SJCRH30 (cell line): Measurements from ENCODE around the gene ZNF624. TPM values are rescaled to one million over a fixed set of nuclear protein-coding genes. Genes with fewer than 3 reads are reported as not detected.
"Not testable (repeated sequence)": the region's sequence is repeated elsewhere in the genome, so short reads cannot be mapped to it uniquely, and the experiment has no call there.

Experiments used
- DNase-seq, 2 experiments: peaks; one replicate each; pipeline ENCODE4 v3.0.0-alpha.2; 2015 to 2020
- H3K27ac ChIP-seq: fragments of 250-450 bp; sonication (Bioruptor Pico); 2 replicates; pipeline ENCODE4 v1.5.1; 2020; ENCODE audit warnings: mild to moderate bottlenecking, moderate library complexity
- H3K27me3 ChIP-seq: fragments of 250-450 bp; sonication (Bioruptor Pico); 2 replicates; pipeline ENCODE4 v1.5.1; 2020; ENCODE audit warnings: mild to moderate bottlenecking, moderate library complexity
- H3K36me3 ChIP-seq: fragments of 250-450 bp; sonication (Bioruptor Pico); 2 replicates; pipeline ENCODE4 v1.5.1; 2020; ENCODE audit warnings: mild to moderate bottlenecking, moderate library complexity
- H3K4me1 ChIP-seq: fragments of 250-450 bp; sonication (Bioruptor Pico); 2 replicates; pipeline ENCODE4 v1.5.1; 2020; ENCODE audit warnings: mild to moderate bottlenecking, moderate library complexity
- H3K4me3 ChIP-seq: fragments of 250-450 bp; sonication (Bioruptor Pico); 2 replicates; pipeline ENCODE4 v1.5.1; 2020; ENCODE audit warnings: mild to moderate bottlenecking, moderate library complexity
- H3K9me3 ChIP-seq: fragments of 250-450 bp; sonication (Bioruptor Pico); replicated peaks from 2 replicates; pipeline ENCODE4 v1.5.1; 2020; ENCODE audit warnings: mild to moderate bottlenecking, moderate library complexity
- total RNA-seq: library from RNA; depleted of rRNA; stranded (reverse); fragments of >200 nt; shearing (Covaris generic); gene quantifications from 2 replicates; pipeline ENCODE4 v1.2.3, GENCODE V29; 2014; rRNA removed

Gene ZNF624
- total RNA-seq: 18.0 and 21.0 TPM in 2 replicates

DNA sequence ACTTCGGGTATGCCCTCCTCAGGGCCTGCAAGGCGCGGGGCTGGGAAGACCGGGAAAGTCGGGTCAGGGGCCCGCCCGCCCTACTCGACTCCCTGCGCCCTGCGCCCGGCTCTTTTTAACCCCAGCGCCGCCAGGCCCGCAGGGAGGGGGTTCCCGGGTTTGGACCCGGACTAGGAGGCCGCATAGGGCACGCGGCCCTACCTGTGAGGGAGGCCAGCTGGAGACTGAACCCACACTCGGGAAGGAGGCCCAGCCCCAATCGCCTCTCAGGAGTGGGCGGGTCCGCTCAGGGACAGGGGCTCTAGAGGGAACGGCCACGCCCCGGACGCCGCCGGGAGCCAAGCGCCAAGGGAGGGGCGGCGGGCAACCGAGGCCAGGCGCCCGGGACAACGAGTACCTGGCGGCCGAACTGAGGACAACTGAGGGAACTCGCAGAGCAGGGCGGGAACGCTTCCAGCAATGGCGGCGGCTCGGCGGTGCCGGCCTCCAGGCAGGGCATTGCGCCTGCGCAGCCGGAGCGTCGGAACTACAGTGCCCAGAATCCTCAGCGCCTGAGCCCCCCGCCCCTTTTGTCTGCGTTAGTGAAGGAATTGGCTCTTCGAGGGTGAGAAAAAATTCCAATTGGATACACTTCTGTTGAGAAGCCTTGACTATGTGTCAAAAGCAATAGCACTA lies at the start of gene ZNF624:
Gene ZNF624, minus strand, starts transcription at position 484 of the 675 bp plus-strand sequence.
- no peaks in the 10 kb centered on the region for H3K27me3 ChIP-seq
- peaks cover 4% of the 10 kb centered on the region; the same call in 1 of the 2 replicates for H3K9me3 ChIP-seq
- peak within 1 kb of the TSS; percentile 76 for H3K4me3 ChIP-seq
- 0 out of 2 replicates have a peak, but pooled peaks cover 6% of the 10 kb centered on the region for H3K4me1 ChIP-seq
- peak; percentile 100 for DNase-seq
- H3K27ac ChIP-seq: peak within 1 kb of the TSS; percentile 78
- peaks cover 2% of the 10 kb centered on the region; the same call in 1 of the 2 replicates for H3K36me3 ChIP-seq

DNA sequence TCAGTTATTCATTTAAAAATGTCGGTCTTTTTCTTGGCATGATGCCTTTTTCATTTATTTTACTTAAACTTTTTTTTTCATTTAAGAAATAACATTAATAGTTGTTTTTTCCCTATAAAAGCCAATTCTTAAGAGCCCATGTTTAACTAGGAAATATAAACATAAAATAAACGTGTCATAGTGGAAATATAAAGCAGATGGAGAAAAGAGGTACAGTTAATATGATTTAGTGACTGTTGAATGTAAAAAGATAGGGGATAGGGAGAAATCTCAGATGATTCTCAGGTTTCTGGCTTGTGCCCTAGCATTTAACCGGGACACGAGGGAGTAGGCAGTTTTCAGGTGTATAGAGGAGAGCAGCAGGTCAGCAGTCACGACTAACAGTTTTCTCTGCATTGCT lies 44.0 kb upstream of the ZNF624 start:
- not testable (repeated sequence) for H3K27me3 ChIP-seq, H3K9me3 ChIP-seq, DNase-seq, H3K27ac ChIP-seq, H3K4me1 ChIP-seq, H3K36me3 ChIP-seq, H3K4me3 ChIP-seq

DNA sequence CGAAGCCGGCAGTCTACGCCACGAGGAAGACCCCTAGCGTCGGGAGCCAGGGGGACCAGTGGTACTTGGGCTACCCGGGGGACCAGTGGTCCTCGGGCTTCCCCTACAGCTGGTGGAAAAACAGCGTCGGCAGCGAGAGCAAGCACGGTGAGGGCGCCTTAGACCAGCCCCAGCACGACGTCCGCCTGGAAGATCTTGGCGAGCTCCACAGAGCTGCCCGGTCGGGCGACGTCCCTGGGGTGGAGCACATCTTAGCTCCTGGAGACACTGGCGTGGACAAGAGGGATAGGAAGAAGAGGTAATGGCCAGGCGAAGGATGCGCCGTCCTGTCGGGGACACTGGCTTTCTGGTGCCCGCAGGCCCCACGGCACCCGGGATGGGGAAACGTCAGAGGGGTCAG lies 36.8 kb upstream of the ZNF624 start:
- H3K9me3 ChIP-seq, H3K27ac ChIP-seq, DNase-seq, H3K4me3 ChIP-seq, H3K36me3 ChIP-seq, H3K4me1 ChIP-seq, H3K27me3 ChIP-seq: not testable (repeated sequence)

DNA sequence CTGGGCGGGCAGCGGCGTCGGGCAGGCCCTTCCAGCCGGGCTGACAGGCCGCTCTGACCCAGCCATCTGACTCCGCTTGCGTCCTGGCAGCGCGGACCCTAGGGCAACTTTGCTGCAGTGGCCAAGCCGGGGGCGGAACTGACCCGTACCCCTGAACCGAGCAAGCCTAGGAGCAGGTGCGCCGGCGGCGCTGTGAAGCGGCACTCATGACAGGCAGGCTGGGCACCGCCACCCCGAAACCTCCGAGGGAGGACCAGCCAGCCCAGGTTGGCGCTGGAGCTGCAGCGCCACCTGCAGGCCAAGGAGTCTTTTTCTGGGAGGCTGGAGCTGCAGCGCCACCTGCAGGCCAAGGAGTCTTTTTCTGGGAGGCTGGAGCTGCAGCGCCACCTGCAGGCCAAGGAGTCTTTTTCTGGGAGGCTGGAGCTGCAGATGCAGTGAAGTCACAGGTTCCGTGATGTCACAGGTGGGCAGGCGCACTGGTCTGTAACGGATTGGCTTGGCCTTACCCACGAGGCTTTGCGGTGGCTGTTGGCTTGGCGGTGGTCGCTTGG lies 36.2 kb upstream of the ZNF624 start, which contains the start of gene CCDC144A:
Gene CCDC144A, plus strand, starts transcription at position 511 of the 551 bp plus-strand sequence. CDS start 160 bp downstream, outside the sequence.
- H3K36me3 ChIP-seq, H3K9me3 ChIP-seq, H3K4me3 ChIP-seq, H3K4me1 ChIP-seq, H3K27ac ChIP-seq, H3K27me3 ChIP-seq: not testable (repeated sequence)
- DNase-seq: peak; percentile 24 to 26

DNA sequence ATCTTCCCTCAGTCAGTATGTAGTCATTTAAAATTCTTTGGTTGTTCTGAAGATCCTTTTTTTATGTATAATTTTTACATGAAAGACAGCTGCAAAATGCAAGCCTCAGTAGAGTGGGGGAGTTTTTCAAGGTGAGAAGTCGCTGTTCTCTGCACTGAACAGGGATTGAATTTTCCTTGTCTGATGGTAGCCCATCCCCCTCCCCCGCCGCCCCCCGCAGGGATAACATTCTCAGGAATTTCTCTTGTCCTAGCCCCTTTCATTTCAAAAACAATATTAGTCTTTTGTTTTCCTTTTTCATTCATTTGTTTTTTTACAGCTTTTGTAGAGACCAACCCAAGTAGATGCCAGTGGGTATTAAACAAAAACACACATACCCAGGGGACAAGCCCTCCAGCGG lies 33.5 kb upstream of the ZNF624 start:
- H3K27me3 ChIP-seq, H3K4me3 ChIP-seq, H3K27ac ChIP-seq, H3K36me3 ChIP-seq, DNase-seq, H3K4me1 ChIP-seq: not testable (repeated sequence)
- peaks cover 12% of the 10 kb centered on the region; the same call in 1 of the 2 replicates for H3K9me3 ChIP-seq

DNA sequence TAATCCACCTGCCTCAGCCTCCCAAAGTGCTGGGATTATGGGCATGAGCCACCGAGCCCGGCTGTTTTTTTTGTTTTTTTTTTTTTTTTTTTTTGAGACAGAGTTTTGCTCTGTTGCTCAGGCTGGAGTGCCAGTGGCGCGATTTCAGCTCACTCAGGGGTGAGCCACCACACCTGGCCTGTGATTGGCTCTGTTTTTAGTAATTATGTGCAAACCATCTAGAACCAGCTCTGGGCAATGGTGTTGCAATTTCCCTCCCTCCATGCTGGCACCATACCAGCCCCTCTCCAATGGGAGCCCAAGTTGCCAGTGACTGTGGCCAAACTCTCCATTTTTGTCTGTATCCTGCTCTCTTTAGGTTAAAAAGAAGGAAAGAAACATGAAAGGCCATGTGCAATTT lies 32.4 kb upstream of the ZNF624 start:
- not testable (repeated sequence) for H3K27ac ChIP-seq, H3K4me1 ChIP-seq, H3K27me3 ChIP-seq, H3K4me3 ChIP-seq, H3K36me3 ChIP-seq, DNase-seq
- peaks cover 12% of the 10 kb centered on the region; the same call in 1 of the 2 replicates for H3K9me3 ChIP-seq

DNA sequence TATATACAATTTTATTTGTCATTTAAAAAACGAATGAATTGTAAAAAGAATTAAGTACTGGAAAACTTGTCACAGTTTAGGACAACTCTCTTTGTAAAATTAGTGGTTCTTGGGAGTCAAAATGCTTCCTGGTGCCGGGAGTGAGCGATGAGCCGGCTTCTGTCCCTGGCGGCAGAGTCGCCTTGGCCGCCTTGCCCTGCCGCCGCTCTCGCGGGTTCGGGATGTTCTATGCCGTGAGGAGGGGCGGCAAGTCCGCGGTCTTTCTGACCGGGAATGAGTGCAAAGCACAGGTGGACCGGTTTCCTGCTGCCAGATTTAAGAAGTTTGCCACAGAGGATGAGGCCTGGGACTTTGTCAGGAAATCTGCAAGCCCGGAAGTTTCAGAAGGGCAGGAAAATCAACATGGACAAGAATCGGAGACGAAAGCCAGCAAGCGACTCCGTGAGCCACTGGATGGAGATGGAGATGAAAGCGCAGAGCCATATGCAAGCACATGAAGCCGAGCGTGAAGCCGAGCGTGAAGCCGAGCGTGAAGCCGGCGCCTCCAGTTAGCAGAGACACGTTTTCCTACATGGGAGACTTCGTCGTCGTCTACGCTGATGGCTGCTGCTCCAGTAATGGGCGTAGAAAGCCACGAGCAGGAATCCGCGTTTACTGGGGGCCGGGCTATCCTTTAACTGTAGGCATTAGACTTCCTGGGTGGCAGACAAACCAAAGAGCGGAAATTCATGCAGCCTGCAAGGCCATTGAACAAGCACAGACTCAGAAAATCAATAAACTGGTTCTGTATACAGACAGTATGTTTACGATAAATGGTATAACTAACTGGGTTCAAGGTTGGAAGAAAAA lies 29.9 kb upstream of the ZNF624 start:
- DNase-seq, H3K27me3 ChIP-seq, H3K9me3 ChIP-seq, H3K27ac ChIP-seq, H3K4me1 ChIP-seq, H3K36me3 ChIP-seq, H3K4me3 ChIP-seq: not testable (repeated sequence)

DNA sequence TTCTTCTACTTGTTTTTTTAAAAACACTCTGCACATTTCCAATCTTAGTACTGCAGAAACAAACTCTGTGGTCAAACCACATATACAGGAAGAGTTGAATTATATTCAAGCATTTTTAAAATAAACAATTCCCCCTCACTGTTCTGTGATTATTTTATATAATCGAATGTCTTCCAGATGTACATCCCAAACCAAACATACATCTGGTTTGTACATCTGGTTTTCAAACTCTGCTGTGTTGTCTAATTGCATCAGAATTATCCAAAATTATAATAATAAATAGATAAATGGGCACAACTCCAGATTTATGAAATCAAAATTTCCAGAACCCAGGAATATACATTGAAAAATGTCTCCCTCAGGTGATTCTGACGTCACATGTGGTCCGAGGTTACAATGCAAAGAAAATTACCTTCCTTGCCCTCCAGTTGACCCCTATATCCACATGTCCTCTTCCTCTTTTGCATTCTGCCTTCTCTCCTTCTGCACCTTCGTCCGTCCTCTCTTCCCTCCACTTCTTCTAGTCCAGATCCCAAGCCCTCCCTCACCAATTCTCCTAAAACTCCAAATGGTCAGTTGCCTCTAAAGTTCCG lies 23.1 kb upstream of the ZNF624 start:
- DNase-seq: no peak
- H3K4me1 ChIP-seq: no peaks in the 10 kb centered on the region
- 0 out of 2 replicates have a peak, but pooled peaks cover 3% of the 10 kb centered on the region for H3K9me3 ChIP-seq
- H3K27ac ChIP-seq: no peak overlapping the region
- no peaks in the 10 kb centered on the region for H3K36me3 ChIP-seq
- peaks cover 4% of the 10 kb centered on the region; the same call in 1 of the 2 replicates for H3K27me3 ChIP-seq
- H3K4me3 ChIP-seq: no peak overlapping the region

DNA sequence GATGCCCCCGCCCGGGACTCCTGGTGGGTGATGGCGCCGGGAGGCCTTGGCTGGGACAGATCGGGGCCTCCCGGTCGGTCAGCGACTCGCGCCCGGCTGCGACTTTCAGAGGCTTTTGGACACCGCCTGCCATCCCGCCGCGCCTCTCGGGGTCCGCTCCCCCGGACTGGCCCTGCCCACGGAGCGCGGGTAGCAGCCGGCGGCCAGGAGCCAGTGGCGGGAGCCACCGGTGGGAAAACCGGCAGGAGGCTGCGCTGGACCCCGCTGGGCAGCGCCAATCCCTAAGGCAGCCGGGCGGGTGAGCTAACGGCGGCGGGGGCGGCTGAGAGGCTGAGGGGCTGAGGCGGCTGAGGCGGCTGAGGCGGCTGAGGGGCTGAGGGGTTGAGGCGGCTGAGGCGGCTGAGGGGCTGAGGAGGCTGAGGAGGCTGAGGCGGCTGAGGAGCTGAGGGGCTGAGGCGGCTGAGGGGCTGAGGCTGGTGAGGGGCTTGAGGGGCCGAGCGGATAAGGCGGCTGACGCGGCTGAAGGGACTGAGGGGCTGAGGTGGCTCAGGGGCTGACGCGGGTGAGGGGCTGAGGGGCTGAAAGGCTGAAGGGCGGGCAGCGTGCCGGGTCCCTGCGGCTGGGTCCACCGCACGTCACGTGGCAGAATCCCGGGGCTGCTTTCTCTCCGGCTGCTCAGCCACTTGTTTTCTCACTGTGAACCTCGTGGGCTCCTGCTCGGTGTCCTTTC lies 13.4 kb upstream of the ZNF624 start:
- not testable (repeated sequence) for H3K9me3 ChIP-seq, H3K27ac ChIP-seq, H3K36me3 ChIP-seq, H3K27me3 ChIP-seq, H3K4me3 ChIP-seq, H3K4me1 ChIP-seq, DNase-seq

DNA sequence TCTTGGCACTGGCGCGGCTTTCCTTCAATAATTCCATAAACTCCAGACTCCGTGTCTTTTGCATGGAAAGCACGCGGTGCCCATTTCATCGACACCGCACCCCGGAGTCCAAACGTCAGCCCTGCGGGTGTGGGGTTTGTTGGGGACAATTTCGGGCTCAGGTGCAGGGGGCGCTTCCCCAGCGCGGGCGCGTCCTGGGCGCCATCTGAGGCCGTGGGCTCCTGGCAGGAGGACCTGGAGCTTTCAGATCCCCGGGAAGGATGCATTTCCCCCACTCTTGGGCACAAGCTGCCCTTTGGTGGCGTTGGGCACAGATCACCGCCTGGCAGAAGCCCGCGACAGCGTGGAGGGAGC lies 12.9 kb upstream of the ZNF624 start:
- H3K36me3 ChIP-seq, H3K27me3 ChIP-seq, H3K4me3 ChIP-seq, H3K4me1 ChIP-seq, DNase-seq, H3K9me3 ChIP-seq, H3K27ac ChIP-seq: not testable (repeated sequence)

DNA sequence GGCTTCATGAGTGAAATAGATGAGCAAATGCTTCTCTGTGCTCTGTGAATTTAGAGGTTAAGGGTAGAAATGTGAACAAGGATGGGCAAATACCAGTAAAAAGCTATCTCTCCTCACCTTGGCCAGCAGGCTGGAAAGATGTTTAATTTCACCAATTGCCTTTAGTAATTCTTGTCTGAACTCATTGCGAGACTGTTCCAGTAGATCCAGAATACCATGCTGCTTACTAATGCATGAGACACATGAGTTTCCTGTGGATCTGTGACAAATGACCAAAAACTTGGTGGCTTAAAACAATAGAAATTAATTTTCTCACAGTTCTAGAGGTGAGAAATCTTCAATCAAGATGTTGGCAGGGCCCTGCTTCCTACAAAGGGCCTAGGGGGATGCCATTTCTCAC lies 9.3 kb upstream of the ZNF624 start:
- Histone ChIP-seq H3K27me3 (no peaks in the 10 kb centered on the region), H3K36me3 (no peaks in the 10 kb centered on the region), H3K9me3 (peaks cover 10% of the 10 kb centered on the region; the same call in 1 of the 2 replicates), H3K4me3 (no peak overlapping the region), H3K4me1 (no peaks in the 10 kb centered on the region), H3K27ac (no peak overlapping the region)
- no peak for DNase-seq

DNA sequence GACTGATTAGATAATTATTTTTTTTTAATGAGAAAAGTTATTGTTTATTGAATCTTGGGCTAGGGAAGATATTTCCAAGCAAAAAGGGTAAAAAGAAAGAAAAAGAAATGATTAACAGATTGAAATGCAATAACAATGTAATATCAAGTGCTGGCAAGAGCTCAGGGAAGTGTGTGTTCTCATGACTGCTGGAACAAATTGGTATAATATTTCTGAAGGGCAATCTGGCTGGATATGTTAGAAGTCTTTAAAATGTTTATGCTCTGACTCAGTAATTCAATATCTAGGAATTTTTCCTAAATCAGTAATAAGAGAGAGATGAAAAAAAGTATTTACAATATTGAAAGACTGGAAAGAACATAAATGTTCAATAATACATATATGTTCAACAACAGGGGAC lies 7.6 kb upstream of the ZNF624 start:
- H3K4me3 ChIP-seq: no peak overlapping the region
- no peak overlapping the region for H3K27ac ChIP-seq
- H3K27me3 ChIP-seq: no peaks in the 10 kb centered on the region
- no peaks in the 10 kb centered on the region for H3K36me3 ChIP-seq
- peaks cover 10% of the 10 kb centered on the region; the same call in 1 of the 2 replicates for H3K9me3 ChIP-seq
- H3K4me1 ChIP-seq: no peaks in the 10 kb centered on the region
- DNase-seq: no peak

DNA sequence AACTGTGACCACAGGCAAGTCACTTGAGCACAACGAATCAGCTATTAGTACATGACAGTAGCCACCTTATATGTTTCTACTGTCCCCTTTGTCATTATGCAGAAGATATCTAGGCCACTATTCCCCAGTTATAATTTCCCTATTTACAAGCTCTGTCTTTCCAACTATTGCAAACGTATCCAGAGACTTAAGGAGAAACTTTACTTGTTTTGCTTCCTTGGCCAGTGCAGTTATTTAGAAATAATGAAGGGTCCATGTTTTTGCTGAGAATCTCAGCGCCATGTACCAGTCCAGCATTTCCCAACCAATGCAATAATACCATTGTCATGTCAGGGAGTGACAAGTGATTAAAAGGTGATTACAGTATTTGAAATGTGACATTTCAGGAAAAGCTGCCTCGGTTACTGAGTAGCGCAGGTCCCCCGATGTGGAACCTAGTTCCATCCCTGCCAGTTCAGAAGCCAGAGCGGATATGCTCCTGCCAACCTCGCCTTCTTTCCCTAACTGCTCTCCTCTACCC lies 743 bp downstream of the ZNF624 start:
- peak overlapping the region; percentile 78 for H3K27ac ChIP-seq
- no peaks in the 10 kb centered on the region for H3K27me3 ChIP-seq
- 0 out of 2 replicates have a peak, but pooled peaks cover 6% of the 10 kb centered on the region for H3K4me1 ChIP-seq
- H3K36me3 ChIP-seq: peaks cover 2% of the 10 kb centered on the region; the same call in 1 of the 2 replicates
- peak overlapping the region; percentile 76 for H3K4me3 ChIP-seq
- H3K9me3 ChIP-seq: peaks cover 4% of the 10 kb centered on the region; the same call in 1 of the 2 replicates
- DNase-seq: peak in 1 of 2 experiments; percentile 45

DNA sequence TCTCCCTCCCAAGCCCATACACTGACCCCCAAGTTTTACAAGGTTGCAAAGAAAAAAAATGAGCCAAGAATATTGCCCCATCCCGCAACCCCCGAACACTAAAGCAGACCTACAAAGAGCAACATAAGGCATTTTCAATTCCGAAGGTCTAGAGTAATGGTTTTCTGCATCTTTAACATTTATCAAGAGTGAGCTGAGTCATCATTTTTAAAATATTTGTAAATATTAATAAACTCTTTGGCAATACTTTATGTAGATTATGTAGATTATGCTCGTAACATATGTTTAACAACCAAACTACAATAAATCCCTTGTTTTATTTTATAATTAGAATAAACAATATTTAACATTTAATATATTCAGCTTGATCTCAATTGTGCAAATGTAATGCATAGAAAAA lies 1.4 kb downstream of the ZNF624 start:
- Histone ChIP-seq H3K36me3 (peaks cover 6% of the 10 kb centered on the region; the same call in 1 of the 2 replicates), H3K27me3 (no peaks in the 10 kb centered on the region), H3K4me1 (0 out of 2 replicates have a peak, but pooled peaks cover 6% of the 10 kb centered on the region), H3K9me3 (peaks cover 4% of the 10 kb centered on the region; the same call in 1 of the 2 replicates), H3K27ac (no peak overlapping the region), H3K4me3 (no peak overlapping the region; the same call in 1 of the 2 replicates)
- DNase-seq: no peak
